Activated T-helper 9 cell treated with anti-CD3 and anti-CD28 coated beads, Interleukin-2, amount 50 U/mL, for 16 hours (primary cell): ENCODE measurements around the gene TLK2.
"Not testable (repeated sequence)": the region's sequence is repeated elsewhere in the genome, so short reads cannot be mapped to it uniquely, and the experiment has no call there.

Experiments used
- DNase-seq: peaks from one replicate; pipeline ENCODE4 v3.0.0-alpha.2; 2020; ENCODE audit warnings: low read depth

TLK2 gene

DNA sequence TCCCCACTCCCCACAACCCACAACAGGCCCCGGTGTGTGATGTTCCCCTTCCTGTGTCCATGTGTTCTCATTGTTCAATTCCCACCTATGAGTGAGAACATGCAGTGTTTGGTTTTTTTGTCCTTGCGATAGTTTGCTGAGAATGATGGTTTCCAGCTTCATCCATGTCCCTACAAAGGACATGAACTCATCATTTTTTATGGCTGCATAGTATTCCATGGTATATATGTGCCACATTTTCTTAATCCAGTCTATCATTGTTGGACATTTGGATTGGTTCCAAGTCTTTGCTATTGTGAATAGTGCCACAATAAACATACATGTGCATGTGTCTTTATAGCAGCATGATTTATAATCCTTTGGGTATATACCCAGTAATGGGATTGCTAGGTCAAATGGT lies 82.3 kb downstream of the TLK2 start:
- not testable (repeated sequence) for DNase-seq

- DNase-seq: no peak
These were observed 84.0 kb downstream of the TLK2 start for GRCh38 chr17:62562656-62563055.

DNA sequence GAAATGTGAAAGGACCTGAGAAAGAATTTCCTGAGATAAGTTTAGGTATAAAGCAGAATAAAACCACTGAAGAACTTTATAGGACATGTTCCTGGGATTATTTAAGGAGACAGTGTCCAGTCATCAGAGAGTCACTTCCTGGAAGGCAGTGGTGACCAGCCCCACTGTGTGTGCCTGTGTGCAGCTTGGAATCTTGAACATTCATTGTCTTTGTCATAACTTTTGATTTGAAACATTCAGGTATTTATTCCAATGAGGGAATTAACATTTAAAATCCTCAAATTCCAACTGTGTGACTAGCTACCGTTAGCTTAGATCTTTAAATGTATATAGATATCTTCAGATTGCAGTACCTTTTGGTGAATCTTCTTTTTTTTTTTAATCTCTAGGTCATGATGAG lies 87.2 kb downstream of the TLK2 start:
- DNase-seq: no peak

DNA sequence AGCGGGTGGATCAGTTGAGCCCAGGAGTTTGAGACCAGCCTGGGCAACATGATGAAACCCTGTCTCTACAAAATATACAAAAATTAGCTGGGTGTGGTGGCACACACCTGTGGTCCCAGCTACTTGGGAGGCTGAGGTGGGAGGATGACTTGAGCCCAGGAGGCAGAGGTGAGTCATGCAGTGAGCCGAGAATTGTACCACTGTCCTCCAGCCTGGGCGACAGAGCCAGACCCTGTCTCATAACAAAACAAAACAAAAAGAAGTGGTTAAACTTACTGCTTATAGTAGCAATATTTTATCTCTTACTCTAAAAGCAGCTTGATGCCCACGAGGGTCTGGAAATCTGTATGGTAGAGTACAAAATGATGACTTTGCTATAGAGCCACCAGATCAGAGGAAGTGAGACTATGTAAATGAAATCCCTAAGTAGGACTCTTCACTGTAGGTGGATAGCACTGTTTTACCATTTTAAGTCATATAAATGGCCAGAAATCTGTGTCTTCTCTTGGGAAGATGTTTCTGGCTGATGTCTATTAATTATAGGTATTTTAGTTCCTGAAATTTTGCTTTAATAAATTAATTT lies 88.5 kb downstream of the TLK2 start:
- no peak for DNase-seq

- no peak for DNase-seq
These were observed 93.9 kb downstream of the TLK2 start for GRCh38 chr17:62572488-62572887.

GRCh38 chr17:62572888-62573401 lies 94.3 kb downstream of the TLK2 start:
- no peak for DNase-seq

- DNase-seq: no peak
These were observed 95.0 kb downstream of the TLK2 start for GRCh38 chr17:62573480-62574117.

DNA sequence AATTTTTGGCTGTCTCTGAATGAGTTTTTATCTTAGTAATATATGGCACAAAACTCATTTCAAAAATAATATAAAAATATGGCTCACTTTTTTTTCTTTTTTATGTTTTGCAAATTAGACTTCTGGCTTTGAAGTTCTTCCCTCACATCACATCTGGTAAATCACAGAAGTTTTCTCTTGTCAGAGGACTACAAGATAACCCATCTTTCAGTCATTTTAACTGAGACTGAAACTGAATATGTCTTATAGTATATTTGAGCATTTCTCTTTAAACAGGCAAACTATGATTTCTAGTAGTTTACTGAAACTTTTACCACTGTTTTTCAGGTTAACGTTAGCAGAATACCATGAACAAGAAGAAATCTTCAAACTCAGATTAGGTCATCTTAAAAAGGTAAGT lies 97.8 kb downstream of the TLK2 start:
- no peak for DNase-seq

- no peak for DNase-seq
These were observed 100.3 kb downstream of the TLK2 start for GRCh38 chr17:62578757-62579487.

DNA sequence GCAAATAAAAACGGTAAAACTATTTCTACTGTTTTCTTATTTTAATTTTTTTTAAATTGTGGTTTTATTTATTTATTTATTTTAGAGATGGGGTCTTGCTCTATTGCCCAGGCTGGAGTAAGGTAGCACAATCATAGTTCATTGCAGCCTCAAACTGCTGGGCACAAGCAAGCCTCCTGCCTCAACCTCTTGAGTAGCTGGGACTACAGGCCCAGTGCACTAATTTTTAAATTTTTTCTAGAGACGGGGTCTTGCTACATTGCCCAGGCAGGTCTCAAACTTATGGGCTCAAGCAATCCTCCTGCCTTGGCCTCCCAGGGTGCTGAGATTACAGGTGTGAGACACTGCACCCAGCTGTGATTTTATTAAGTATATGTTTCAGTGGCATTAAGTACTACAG lies 102.3 kb downstream of the TLK2 start:
- DNase-seq: no peak

DNA sequence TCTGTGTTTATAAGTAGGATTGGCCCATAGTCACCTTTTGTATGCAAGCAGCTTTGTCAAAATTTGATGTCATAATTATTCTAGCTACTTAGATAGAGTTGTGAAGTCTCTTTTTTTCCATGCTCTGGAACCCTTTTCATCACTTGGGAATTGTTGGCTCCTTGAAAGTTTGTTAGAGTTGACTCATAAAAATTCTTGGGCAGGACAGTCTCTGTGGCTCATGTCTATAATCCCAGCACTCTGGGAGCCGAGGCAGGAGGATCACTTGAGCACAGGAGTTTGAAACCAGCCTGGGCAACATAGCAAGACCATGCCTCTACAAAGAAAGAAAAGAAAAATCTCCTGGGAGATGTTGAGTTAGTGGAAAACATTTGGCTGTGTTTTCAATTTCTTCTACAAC lies 103.1 kb downstream of the TLK2 start:
- DNase-seq: no peak

DNA sequence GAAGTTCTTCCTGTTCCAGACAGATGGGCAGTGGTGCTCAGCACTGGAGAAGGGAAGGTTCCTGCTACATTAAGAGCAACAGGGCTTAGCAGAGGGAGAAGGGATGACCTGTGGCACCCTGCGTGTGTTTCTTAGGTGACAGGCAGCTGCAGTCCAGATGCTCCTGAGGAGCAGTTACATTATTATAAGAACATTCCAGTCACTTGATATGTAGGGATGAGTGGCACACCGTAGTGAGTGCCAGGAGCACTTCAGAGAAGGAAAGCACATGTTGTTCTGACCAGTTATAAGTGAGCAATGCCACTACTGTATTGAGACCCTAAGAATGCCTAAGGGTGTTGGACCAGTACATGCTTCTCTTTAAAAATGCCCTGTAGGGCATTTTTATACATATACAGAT lies 108.9 kb downstream of the TLK2 start:
- DNase-seq: no peak

DNA sequence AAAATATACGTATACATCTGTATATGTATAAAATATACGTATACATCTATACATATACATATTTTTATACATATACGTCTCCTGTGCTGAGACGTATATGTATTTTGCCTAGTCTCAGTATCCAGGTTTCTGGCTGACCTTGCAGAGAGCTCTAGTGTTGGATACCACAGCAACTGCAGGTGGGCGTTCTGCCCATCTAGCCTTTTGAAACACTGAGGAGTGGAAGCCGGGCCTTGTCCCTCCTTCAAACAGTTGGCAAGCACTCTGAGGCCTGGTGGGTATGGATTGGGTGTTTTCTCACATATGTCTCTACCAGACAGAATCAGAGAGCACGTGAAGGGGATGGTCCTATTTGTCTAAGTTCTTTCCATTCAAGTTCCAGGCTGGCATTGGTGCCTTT lies 109.5 kb downstream of the TLK2 start:
- DNase-seq: no peak

- no peak for DNase-seq
These were observed 112.7 kb downstream of the TLK2 start for GRCh38 chr17:62591333-62591732.

DNA sequence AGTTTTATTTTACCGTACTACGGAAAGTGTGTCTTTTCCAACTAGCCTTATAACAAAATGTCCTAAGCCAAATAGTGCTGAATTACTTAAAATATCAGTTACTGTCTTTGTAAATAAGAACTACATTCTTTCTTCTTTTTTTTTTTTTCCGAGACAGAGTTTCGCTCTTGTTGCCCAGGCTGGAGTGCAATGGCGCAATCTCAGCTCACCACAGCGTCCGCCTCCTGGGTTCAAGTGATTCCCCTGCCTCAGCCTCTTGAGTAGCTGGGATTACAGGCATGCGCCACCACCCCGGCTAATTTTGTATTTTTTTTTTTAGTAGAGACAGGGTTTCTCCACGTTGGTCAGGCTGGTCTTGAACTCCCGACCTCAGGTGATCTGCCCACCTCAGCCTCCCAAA lies 113.2 kb downstream of the TLK2 start:
- DNase-seq: not testable (repeated sequence)

GRCh38 chr17:62592341-62593099 lies 113.9 kb downstream of the TLK2 start:
- DNase-seq: no peak

DNA sequence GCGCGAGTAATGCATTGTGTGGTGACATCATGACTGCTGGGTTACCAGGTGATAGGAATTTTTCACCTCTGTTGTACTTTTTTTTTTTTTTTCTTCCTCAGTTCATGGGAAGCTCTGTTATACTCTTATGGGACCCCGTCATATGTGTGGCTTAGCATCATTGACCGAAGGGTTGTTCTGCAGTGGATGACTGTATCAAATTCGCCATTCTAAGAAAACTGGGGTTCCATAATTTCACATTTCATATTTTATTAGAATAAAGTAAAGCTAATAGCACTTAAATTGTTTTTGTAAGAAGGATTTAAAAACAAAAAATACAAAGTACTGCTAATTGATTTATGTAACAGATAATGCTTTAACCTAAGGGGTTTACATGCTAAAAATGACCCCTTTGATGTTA lies 116.9 kb downstream of the TLK2 start:
- no peak for DNase-seq

- no peak for DNase-seq
These were observed 118.0 kb downstream of the TLK2 start for GRCh38 chr17:62596662-62597061.

DNA sequence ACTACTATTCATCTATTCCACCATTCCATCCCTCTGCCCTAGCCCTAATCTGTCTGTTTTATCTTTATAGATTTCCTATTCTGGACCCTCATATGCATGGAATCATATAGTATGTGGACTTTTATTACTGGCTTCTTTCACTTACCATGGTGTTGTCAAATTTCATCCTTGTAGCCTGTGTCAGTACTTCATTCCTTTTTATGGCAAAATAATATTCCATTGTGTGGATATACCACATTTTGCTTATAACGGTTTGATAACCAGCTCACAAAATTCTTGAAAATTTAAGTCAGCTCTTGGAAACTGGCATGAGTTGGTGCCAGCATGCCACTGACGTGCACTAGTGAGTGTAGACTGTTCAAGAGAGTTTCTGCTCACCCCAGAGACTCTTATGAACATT lies 118.5 kb downstream of the TLK2 start:
- DNase-seq: no peak

DNA sequence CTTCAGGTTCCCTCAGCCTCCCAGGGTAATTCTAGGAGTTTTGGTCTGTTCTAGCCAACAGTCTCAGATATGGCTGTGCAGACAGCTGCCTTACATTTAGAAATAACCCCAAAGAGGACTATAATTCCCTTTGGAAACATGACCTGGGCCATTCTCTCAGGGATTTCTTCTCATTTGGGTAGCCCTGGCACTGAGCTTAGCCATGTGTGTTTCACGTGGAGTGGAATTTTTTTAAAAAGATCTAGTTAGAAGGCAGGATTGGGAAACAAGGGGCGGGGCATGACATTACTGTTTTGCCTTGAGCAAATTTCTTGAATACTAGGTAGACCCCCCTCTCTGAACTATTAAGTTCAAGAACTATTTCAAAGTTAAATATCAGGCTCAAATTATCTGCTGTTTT lies 119.3 kb downstream of the TLK2 start:
- no peak for DNase-seq

DNA sequence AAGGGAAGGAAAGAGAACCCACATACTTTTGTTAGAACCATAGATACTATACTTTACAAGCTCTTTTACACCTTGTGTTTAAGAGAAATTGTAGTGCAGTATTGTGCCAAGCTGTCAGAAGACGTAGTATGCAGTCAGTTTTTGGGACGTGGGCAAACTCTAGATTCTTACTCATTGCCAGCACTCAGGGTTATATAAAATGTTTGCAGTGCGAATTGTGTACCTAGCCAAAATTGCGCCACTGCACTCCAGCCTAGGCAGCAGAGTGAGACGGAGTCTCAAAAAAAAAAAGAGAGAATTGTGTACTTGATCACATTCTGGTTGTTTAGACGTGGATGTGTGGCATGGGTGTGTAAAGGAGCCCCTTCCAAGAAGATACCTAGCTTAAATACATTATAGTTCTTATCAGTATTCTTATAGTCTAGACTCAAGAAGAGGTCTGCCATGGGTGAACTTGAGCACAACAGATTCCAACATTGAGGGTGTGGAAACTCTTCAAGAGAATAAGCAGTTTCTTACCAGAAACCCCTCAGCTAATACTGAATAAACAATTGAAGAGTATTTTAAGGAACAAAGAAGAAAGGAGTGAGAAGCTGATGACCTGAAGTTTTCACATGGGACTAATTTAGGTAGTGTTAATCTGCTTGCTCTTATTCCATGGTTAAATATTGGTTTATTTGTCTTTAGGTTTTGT lies 121.5 kb downstream of the TLK2 start:
- DNase-seq: no peak

DNA sequence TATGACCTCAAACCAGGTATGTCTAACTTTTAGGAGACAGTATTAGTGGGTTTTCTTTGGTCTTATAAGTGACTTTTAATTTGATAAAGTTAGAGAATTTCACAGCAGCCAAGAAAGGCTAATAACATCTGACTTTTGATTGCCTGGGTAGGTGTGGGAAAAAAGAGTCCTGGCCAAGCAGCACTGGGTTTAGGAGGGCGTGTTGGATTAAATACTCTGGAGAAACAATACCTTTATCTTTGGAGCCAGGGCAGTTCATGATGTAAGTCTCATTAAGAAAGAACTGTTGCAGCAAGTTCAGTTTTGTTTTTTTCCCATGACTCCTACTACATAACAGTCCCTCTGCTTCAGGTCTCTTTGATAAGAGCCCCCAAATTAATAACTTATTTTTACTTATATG lies 122.2 kb downstream of the TLK2 start:
- no peak for DNase-seq
